Measurements from ENCODE around the gene ARMCX4.
A peak's percentile ranks its signal among the peaks of the same experiment; 100 is the strongest.
"Not testable (repeated sequence)": the region's sequence is repeated elsewhere in the genome, so short reads cannot be mapped to it uniquely, and the experiment has no call there.

Gene ARMCX4

DNA sequence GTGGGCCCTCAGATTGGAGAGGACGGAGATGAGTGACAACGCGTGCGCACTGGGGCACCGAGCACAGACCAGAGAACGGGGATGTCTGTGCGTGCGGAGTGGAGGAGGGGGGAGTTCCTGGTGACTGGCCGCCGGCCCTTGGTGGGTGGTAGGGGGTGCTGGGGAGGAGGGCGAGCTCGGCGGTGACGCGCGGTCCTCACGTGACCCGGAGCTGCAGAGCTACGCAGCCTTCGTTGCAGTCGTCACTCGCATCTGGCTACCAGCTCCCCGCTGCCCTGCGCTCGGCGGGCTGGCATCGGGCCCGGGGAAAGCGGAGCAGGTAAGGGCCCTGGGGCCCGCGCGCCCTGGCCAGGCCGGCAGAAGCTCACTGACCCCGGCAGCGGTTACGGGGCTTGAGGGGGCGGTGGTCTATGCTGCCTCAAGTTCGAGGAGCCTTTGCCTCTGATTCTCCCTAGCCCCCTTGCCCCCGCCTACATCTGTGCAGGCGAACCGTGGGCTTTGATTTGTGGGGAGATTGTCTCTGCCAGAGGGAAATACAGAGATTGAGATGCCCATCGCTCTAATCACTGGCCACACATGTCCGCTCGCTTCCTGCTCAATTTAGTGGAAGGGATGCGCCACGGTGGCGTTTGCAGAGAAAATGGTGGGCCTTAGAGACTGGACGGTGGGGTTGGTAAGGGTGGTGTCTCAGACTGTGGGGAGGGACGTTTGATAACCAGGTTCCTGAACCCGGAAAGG, at the start of gene ARMCX4:
TSS of gene ARMCX4 (plus strand) at position 245 of the 738 bp plus-strand sequence. CDS start 3,134 bp downstream, outside the sequence.
- DNase-seq, result peak; percentile 86

DNA sequence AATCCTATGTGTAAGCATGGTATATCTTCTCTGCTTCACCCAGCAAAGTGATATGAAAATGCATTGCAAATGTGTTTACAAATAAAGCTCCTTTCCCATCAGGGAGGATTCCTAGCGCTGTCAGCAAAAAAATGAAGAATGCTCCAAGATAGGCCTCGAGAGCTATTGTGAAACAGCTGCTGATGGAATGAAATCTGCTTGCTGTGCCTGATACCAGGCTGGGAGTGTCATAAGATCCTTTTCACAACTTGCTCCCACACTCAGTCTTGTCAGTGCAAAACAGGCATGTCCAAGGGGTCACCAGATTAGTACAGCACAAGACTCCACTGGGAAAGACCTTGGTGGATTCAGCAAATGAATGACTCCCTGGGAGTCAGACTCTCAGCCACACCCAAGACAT, 43.2 kb upstream of the ARMCX4 start:
- no peak for DNase-seq

DNA sequence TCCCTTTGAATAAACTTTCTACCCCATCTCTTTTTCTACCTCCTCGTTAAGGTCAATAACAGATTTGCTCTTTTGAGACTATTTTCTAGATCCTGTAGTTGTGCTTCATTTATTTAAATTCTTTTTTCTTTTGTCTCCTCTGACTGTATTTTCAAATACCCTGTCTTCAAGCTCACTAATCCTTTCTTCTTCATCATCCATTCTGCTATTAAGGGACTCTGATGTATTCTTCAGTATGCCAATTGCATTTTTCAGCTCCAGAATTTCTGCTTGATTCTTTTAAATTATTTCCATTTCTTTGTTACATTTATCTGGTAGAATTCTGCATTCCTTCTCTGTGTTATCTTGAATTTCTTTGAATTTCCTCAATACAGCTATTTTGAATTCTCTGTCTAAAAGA, 36.0 kb upstream of the ARMCX4 start:
- DNase-seq, result no peak

DNA sequence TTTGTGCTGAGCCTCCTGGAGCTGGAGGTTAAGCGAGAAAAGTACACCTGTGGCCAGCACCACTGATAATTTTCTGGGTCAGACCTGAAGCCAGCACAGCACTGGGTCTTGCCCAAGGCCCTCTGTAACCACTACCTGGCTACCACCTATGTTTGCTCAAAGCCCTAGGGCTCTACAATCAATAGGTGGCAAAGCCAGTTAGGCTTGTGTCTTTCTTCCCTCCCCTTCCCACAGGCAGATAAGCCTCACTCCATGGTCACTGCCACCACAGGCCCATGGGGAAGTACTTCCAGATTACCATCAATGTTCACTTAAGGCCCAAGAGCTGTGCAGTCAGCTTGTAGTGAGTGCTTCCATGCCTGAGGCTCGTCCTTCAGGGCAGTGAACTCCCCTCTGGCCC, 35.2 kb upstream of the ARMCX4 start:
- no peak for DNase-seq

DNA sequence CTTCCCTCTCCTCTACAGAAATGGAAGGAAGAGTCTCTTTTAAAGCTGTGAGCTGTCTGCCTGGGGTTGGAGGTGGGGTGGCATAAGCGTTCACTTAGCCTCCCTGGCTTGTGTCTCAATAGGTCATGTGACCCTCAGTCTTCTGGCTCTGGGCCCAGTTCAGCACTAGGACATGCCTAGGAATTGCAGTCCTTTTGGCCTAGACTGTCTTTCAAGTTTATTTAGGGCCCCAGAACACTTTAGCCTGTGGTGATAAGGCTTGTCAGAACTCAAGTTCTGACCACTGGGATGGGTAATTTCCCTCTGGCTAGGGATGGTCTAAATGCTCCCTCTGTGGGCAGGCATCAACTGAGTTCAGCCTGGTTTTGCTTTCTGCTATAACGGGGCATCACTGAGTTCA, 34.3 kb upstream of the ARMCX4 start:
- DNase-seq, result no peak

DNA sequence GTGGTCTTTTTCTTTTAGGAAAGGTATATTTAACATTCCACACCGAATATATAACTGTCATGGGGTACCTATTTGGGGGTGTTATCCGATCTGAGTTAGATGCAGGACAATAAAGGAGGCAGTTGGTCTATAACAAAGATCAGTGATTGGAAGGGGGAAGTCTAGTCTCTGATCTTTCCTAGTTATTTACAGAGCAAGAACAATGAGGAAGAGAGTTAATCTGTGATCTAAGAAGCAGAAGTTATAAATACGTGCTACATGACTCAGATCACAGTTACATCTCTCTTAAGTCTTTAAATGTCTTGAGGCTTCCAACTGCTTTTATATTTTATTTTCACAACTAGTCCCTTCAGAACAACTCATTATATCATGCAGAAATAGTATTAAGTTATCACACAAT, 33.2 kb upstream of the ARMCX4 start:
- DNase-seq, result no peak

DNA sequence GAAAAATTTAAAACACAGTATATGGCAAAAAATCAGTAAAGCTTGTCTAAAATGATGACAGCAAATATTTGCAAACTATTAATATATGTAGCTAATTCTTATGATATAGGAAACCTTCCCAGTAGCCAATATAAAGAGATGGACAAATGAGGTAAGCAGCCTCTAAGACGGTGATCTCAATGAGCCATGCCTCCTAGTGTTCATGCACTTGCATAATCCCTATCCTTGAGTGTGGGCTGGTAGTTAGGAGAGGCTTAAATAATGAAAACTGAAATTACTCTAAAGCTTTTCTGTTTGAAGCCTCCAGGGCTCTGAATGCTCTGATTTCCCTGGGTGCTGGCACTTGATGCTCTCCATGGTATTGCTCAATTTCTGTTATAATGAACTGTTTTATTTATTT, 24.6 kb upstream of the ARMCX4 start:
- DNase-seq, result no peak

DNA sequence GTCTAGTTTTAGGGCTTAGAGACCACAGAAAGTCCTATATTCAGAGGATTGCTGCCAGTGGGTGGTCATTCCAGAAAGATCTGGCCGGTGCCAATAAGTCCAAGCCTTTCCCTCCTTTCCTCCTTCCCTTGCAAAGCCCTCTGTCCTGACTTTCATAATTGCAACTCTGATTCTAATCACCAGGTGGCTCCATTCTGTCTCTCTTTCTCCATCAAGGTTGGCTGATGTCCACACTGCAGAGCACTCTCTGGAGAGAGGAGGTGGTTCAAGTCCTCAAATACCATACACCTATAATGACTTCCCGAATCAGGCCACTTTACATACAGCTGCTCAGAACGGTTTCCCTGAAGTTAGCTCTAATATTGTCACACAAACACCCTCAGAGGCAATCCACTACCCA, 22.4 kb upstream of the ARMCX4 start:
- DNase-seq, result peak; percentile 32

DNA sequence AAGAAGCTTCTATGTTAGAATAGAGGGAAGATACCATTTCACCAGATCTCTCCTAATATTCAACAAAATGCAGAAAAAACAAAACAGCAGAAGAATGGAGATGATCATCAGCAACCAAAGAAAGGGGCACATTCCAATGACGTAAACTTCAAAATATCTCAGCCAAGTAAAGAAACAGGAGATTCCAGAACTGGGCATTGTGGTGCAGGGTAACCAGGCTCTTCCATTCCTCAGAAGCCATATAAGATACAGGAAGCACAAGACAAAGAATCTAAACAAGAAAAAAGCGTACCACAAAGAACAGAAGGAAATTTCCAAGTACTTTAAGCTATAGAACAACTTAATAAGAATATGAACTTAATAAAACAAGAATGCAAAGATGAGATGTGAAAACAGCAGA, 6.9 kb upstream of the ARMCX4 start:
- no peak for DNase-seq

DNA sequence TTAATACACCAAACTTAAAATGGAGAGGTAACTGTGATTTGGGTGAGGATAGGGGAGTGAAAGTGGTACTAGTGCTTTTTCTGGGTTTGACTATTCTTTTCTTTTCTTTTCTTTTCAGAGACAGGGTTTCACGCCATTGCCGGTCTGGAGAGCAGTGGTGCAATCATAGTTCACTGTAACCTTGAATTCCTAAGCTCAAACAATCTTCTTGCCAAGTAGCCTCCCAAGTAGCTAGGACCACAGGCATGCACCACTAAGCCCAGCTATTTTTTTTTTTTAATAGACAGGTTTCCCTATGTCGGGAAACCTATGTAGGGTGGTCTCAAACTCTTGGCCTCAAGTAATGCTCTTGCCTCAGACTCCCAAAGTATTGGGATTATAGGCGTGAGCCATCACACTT, 3.0 kb upstream of the ARMCX4 start:
- DNase-seq, result no peak

DNA sequence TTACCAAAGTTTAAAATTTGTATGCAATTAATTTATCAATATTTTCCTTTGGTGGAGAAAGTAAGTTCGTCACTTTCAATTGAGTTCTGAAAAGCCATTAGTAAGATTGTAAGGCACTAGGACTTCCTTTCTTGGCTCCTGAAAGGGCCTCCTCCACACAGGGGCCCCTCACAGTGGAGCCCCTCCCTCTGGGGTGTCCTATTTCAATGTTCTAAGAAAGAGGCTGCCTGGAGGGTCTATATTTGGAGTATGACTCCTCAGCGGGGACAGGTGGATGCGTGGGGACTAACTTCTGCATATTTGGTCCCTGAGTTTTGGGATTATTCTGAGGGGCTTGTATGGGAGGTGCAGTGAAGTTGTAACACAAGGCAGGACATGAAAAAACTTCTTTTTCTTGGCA, 1.6 kb upstream of the ARMCX4 start:
- DNase-seq, result peak; percentile 16

DNA sequence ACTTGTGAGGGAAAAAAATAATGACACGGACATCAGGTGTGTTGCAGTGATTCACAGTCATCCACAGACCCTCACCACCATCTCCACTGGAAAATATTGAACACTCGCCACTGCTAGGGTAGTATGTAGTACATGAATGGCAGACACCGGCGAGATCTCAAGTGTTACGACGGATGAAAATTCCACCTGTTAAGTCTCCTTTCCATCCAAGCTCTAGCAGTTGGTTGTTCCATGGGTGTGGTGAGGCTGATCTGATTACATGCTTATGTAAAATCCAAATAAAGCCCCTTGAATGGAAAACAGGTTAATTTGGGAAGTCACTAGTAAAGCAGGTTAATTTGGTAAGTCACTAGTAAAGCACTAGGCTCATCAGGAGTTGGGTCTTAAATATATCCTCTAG, 1.1 kb upstream of the ARMCX4 start:
- no peak for DNase-seq

DNA sequence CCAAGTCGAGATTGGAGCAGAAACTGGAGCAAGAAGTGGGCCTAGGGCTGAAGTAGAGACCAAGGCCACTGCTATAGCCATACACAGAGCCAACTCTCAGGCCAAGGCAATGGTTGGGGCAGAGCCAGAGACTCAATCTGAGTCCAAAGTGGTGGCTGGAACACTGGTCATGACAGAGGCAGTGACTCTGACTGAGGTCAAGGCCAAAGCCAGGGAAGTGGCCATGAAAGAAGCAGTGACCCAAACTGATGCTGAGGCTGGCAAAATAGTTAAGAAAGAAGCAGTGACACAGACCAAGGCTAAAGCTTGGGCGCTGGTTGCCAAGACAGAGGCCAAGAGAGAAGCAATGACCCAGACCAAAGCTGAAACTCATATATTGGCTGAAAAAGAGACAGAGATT, 3.5 kb downstream of the ARMCX4 start:
- no peak for DNase-seq

DNA sequence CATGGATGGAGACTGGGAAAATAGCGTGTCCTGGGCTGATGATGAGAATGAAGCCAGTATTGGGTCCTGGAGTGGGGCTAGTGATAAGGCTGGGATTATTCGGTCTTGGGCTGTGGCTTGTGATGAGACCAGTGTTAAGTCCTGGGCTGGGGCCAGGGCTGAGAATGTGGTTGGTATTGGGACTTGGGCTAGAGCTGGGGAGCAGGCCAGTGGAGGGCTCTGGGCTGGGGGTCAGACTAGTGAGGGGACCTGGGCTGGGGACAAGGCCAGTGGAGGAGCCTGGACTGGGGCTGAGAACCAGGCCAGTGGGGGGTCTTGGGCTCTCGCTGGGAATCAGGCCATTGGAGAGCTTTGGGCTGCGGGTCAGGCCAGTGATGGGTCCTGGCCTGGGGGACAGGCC, 6.7 kb downstream of the ARMCX4 start:
- no peak for DNase-seq

DNA sequence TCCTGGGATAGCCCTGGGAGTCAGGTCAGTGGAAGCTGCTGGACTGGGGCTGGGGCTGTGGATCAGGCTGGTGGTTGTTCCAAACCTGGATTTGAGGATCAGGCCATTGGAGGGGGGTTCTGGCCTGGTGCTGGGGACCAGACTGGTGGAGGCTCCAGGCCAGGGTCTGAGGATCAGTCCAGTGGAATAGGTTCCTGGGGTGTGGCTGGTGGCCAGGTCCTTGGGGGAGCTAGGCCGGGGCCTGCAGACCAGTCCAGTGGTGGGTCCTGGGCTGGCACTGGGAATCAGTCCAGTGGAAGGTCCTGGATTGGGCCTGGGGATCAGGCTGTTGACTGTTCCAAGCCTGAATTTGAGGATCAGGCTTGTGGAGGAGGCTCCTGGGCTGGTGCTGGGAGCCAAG, 8.0 kb downstream of the ARMCX4 start:
- DNase-seq, result no peak

DNA sequence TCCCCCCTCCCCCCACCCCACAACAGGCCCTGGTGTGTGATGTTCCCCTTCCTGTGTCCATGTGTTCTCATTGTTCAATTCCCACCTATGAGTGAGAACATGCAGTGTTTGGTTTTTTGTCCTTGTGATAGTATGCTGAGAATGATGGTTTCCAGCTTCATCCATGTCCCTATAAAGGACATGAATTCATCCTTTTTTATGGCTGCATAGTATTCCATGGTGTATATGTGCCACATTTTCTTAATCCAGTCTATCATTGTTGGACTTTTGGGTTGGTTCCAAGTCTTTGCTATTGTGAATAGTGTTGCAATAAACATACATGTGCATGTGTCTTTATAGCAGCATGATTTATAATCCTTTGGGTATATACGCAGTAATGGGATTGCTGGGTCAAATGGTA, 17.7 kb downstream of the ARMCX4 start:
- not testable (repeated sequence) for DNase-seq

DNA sequence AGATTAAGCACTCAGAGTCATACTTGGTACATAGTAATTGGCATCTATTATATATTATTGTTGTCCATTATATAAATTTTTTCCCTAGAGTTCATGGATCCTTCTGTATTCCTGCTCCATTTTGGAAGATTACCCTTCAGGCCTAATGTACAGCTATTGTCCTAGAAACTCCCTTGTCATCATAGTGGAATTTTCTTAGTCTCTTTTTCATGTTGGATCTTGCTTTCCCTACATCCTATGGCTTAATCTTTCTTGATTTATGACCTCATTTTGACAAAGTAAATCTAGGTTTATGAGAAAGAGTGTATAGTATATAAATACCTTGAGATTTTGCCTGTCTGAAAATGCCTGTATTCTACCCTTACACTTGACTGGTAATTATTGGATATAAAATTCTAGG, 22.1 kb downstream of the ARMCX4 start:
- DNase-seq, result no peak

DNA sequence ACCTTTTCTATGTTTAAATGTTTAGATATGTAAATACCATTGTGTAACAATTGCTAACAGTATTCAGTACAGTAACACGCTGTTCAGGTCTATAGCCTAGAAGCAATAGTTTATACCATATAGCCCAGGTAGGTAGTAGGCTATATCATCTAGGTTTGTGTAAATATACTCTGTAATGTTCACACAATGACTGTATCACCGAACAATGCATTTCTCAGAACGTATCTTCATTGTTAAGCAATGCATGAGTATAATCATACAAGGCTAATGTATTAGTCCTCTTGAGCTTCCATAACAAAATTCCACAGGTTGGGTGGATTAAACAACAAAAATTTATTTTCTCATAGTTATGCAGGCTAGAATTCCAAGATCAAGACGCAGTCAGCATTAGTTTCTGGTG, 22.7 kb downstream of the ARMCX4 start:
- DNase-seq, result no peak

DNA sequence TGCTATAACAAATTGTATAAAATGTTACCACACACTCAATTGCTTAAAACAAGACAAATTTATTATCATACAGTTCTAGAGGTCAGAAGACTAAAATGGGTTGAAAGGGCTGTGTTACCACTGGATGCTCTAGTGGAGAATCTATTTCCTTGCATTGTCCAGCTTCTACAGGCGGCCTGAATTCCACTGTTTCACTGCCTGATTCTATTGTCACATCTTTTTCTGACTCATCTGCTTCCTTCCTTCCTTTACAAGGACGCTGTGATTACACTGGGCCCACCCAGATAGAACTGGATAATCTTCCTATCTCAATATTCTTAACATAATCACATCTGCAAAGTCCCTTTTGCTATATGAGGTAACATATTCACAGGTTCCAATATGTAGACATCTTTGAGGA, 45.7 kb downstream of the ARMCX4 start:
- DNase-seq, result no peak
